Measurements from ENCODE around the gene ADAMTS4.

DNA sequence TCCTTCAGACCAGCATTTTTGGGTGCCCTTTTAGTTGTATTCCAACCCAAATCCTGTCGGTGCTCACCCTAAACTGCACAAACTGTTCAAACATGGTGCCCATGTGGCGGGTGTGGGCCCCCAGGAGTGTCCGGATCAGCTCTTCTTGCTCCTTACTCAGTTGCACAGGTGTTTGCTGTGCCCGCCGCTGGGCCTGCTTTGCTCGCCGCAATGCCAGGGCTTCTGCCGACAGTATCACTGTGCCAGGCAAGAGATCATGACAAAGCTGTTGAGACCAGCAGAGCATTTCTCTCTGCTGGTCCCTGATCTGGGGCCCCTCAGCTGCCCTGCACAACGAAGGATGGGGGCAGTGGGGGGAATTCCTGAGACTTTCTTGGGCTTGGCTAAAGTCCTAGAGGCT lies 34.2 kb upstream of the ADAMTS4 start:
- TF ChIP-seq EP300 (IDR thresholded peaks at IDR 0.05) (no peak), POLR2A (IDR thresholded peaks at IDR 0.05) (no peak)
- TF ChIP-seq, protein P1, sequence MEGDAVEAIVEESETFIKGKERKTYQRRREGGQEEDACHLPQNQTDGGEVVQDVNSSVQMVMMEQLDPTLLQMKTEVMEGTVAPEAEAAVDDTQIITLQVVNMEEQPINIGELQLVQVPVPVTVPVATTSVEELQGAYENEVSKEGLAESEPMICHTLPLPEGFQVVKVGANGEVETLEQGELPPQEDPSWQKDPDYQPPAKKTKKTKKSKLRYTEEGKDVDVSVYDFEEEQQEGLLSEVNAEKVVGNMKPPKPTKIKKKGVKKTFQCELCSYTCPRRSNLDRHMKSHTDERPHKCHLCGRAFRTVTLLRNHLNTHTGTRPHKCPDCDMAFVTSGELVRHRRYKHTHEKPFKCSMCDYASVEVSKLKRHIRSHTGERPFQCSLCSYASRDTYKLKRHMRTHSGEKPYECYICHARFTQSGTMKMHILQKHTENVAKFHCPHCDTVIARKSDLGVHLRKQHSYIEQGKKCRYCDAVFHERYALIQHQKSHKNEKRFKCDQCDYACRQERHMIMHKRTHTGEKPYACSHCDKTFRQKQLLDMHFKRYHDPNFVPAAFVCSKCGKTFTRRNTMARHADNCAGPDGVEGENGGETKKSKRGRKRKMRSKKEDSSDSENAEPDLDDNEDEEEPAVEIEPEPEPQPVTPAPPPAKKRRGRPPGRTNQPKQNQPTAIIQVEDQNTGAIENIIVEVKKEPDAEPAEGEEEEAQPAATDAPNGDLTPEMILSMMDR (IDR thresholded peaks at IDR 0.05) = no peak
